ENCODE data around the gene XXYLT1. TPM values are rescaled to one million over a fixed set of nuclear protein-coding genes. Genes with fewer than 3 reads are reported as not detected.

XXYLT1 gene
- total and polyA plus RNA-seq, 9 of the 15 experiments (the other 6 are each of a cell fraction or from before 2014, with no cell fraction given): 1.9 to 18.9 (median 15.0) TPM

- no peak for TF ChIP-seq SFPQ (IDR thresholded peaks at IDR 0.05; ENCODE audit: low read depth, low read length)
- no peak for TF ChIP-seq ID3 (CRISPR knock-in tag; IDR thresholded peaks at IDR 0.05)
- TF ChIP-seq ID3 (tag; IDR thresholded peaks at IDR 0.05): peak; percentile 83
- TF ChIP-seq SRSF1 (IDR thresholded peaks at IDR 0.05; ENCODE audit: low read depth, low read length): no peak
- TF ChIP-seq RNF2 (IDR thresholded peaks at IDR 0.05): peak; percentile 96; the same call in 1 of the 2 replicates
- 0 out of 2 replicates have a peak, but pooled peaks have one; percentile 16 for TF ChIP-seq DPF2 (IDR thresholded peaks at IDR 0.05)
- no peak for TF ChIP-seq ZNF184 (CRISPR knock-in tag; IDR thresholded peaks at IDR 0.05)
- TF ChIP-seq RBM39 (optimal IDR thresholded peaks at IDR 0.05; ENCODE audit: low read depth, low read length): no peak
- no peak for TF ChIP-seq ZNF668 (CRISPR knock-in tag; IDR thresholded peaks at IDR 0.05)
- 0 out of 2 replicates have a peak, but pooled peaks have one; percentile 26 for TF ChIP-seq ZNF134 (CRISPR knock-in tag; conservative IDR thresholded peaks at IDR 0.05)
- no peak for TF ChIP-seq CEBPG (CRISPR knock-in tag; IDR thresholded peaks at IDR 0.05)
- no peak for TF ChIP-seq CEBPG (tag; conservative IDR thresholded peaks at IDR 0.05 in 1 of 2, IDR thresholded peaks at IDR 0.05 in 1 of 2)
- TF ChIP-seq, protein P1, sequence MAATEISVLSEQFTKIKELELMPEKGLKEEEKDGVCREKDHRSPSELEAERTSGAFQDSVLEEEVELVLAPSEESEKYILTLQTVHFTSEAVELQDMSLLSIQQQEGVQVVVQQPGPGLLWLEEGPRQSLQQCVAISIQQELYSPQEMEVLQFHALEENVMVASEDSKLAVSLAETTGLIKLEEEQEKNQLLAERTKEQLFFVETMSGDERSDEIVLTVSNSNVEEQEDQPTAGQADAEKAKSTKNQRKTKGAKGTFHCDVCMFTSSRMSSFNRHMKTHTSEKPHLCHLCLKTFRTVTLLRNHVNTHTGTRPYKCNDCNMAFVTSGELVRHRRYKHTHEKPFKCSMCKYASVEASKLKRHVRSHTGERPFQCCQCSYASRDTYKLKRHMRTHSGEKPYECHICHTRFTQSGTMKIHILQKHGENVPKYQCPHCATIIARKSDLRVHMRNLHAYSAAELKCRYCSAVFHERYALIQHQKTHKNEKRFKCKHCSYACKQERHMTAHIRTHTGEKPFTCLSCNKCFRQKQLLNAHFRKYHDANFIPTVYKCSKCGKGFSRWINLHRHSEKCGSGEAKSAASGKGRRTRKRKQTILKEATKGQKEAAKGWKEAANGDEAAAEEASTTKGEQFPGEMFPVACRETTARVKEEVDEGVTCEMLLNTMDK (IDR thresholded peaks at IDR 0.05; ENCODE audit: borderline replicate concordance, insufficient read depth, low read depth, low read length, poor library complexity, severe bottlenecking): peak; percentile 81
- TF ChIP-seq HDAC2 (IDR thresholded peaks at IDR 0.05): 0 out of 2 replicates have a peak, but pooled peaks have one; percentile 21
- no peak for TF ChIP-seq MCM3 (IDR thresholded peaks at IDR 0.05)
- no peak for TF ChIP-seq HEY1 (CRISPR knock-in tag; IDR thresholded peaks at IDR 0.05; ENCODE audit: borderline replicate concordance)
- TF ChIP-seq NFXL1 (CRISPR knock-in tag; IDR thresholded peaks at IDR 0.05): no peak
- no peak for TF ChIP-seq ZNF695 (CRISPR knock-in tag; IDR thresholded peaks at IDR 0.05)
- no peak for TF ChIP-seq HNRNPK (IDR thresholded peaks at IDR 0.05; ENCODE audit: low read depth, low read length, poor library complexity, severe bottlenecking)
- TF ChIP-seq XRCC4 (IDR thresholded peaks at IDR 0.05; ENCODE audit: extremely low read depth, insufficient read depth, insufficient read length): no peak
- peak; percentile 95 for TF ChIP-seq CTBP1 (IDR thresholded peaks at IDR 0.05; ENCODE audit: borderline replicate concordance)
- TF ChIP-seq RBM34 (IDR thresholded peaks at IDR 0.05; ENCODE audit: borderline replicate concordance, insufficient read depth, low read length): no peak
- no peak for TF ChIP-seq NR2C1 (IDR thresholded peaks at IDR 0.05)
- no peak for TF ChIP-seq NR2C1 (tag; IDR thresholded peaks at IDR 0.05)
- TF ChIP-seq MIER1 (IDR thresholded peaks at IDR 0.05; ENCODE audit: low read depth): no peak
- TF ChIP-seq NRF1 (conservative IDR thresholded peaks at IDR 0.05 in 1 of 2, IDR thresholded peaks at IDR 0.05 in 1 of 2): peak; percentile 76 to 80
- no peak for TF ChIP-seq ZNF282 (CRISPR knock-in tag; IDR thresholded peaks at IDR 0.05)
These were observed 11.3 kb downstream of the XXYLT1 start (continued) for GRCh38 chr3:195259475-195260279.

Measured in K562 (cell line).